Measurements from ENCODE around the gene FUT8.

The FUT8 gene

GRCh38 chr14:65432361-65432948 lies 19.9 kb downstream of the FUT8 start:
- no peak for TF ChIP-seq CTCF (IDR thresholded peaks at IDR 0.05; ENCODE audit: insufficient read depth, low read depth, low read length, missing control alignments)
- no peak overlapping the region for H3K4me3 ChIP-seq (ENCODE audit: low read length)
- DNase-seq (ENCODE audit: low read depth): peak; percentile 29

GRCh38 chr14:65433157-65433556 lies 20.6 kb downstream of the FUT8 start:
- no peak overlapping the region for H3K4me3 ChIP-seq (ENCODE audit: low read length)
- DNase-seq (ENCODE audit: low read depth): peak; percentile 15
- no peak for TF ChIP-seq CTCF (IDR thresholded peaks at IDR 0.05; ENCODE audit: insufficient read depth, low read depth, low read length, missing control alignments)

- H3K4me3 ChIP-seq (ENCODE audit: low read length): no peak overlapping the region
- TF ChIP-seq CTCF (IDR thresholded peaks at IDR 0.05; ENCODE audit: insufficient read depth, low read depth, low read length, missing control alignments): no peak
- no peak for DNase-seq (ENCODE audit: low read depth)
Measured at GRCh38 chr14:65433646-65434045, 21.1 kb downstream of the FUT8 start.

GRCh38 chr14:65434216-65434850 lies 21.8 kb downstream of the FUT8 start:
- H3K4me3 ChIP-seq (ENCODE audit: low read length): no peak overlapping the region
- DNase-seq (ENCODE audit: low read depth): no peak
- TF ChIP-seq CTCF (IDR thresholded peaks at IDR 0.05; ENCODE audit: insufficient read depth, low read depth, low read length, missing control alignments): no peak

GRCh38 chr14:65438266-65438933 lies 25.9 kb downstream of the FUT8 start:
- DNase-seq (ENCODE audit: low read depth): no peak
- no peak overlapping the region for H3K4me3 ChIP-seq (ENCODE audit: low read length)
- no peak for TF ChIP-seq CTCF (IDR thresholded peaks at IDR 0.05; ENCODE audit: insufficient read depth, low read depth, low read length, missing control alignments)

- no peak for TF ChIP-seq CTCF (IDR thresholded peaks at IDR 0.05; ENCODE audit: insufficient read depth, low read depth, low read length, missing control alignments)
Measured at GRCh38 chr14:65439117-65439516, 26.6 kb downstream of the FUT8 start.

More at GRCh38 chr14:65439117-65439516, 26.6 kb downstream of the FUT8 start:
- H3K4me3 ChIP-seq (ENCODE audit: low read length): no peak overlapping the region
- peak; percentile 14 for DNase-seq (ENCODE audit: low read depth)

Data from epithelial cell of esophagus (primary cell).